H1 (cell line): ENCODE data around the gene ARNT2. TPM values are rescaled to one million over a fixed set of nuclear protein-coding genes. Genes with fewer than 3 reads are reported as not detected.

Experiments used
- CTCF ChIA-PET: fragments of 300-600 bp; sonication (Branson Sonifier 250); formaldehyde crosslinking; loops from one replicate; lab custom pipeline; 2021; ENCODE audit not compliant: partially characterized antibody; lab: Charles Lee
- POLR2A ChIA-PET: fragments of 300-600 bp; sonication (Branson Sonifier 250); formaldehyde crosslinking; loops from one replicate; lab custom pipeline; 2021; ENCODE audit warnings: inconsistent platforms; ENCODE audit not compliant: partially characterized antibody; lab: Charles Lee
- DNase-seq, 2 experiments: peaks; one replicate each; pipeline versions ENCODE4 v3.0.0 to v3.0.0-alpha.2; 2010 to 2022; ENCODE audit warnings: low spot score in 2 of 2, low read depth in 1 of 2, mixed read lengths in 1 of 2
- FAIRE-seq: peaks from 2 replicates; lab custom pipeline; 2011; peaks lifted over from hg19 to GRCh38; lab: Jason Lieb, UNC
- H2AFZ ChIP-seq: 2 replicates; pipeline ENCODE4 v1.8.1; 2012; ENCODE audit warnings: low read length, inconsistent platforms
- H2AK5ac ChIP-seq: 2 replicates; pipeline ENCODE4 v1.6.1; 2013; ENCODE audit warnings: low read depth, low read length
- H2BK120ac ChIP-seq: replicated peaks from 2 replicates; pipeline ENCODE3; 2013; ENCODE audit warnings: low read depth, low read length, inconsistent platforms
- H2BK12ac ChIP-seq: 2 replicates; pipeline ENCODE4 v1.6.1; 2013; ENCODE audit warnings: low read depth, low read length
- H2BK15ac ChIP-seq: 2 replicates; pipeline ENCODE4 v1.6.1; 2013; ENCODE audit warnings: low read length
- H2BK20ac ChIP-seq: 2 replicates; pipeline ENCODE4 v1.6.1; 2013; ENCODE audit warnings: low read length
- H2BK5ac ChIP-seq: 2 replicates; pipeline ENCODE4 v1.6.1; 2013; ENCODE audit warnings: low read depth, low read length
- H3K14ac ChIP-seq: 2 replicates; pipeline ENCODE4 v1.6.1; 2013; ENCODE audit warnings: inconsistent platforms; ENCODE audit not compliant: insufficient read length
- H3K18ac ChIP-seq: 2 replicates; pipeline ENCODE4 v1.6.1; 2013; ENCODE audit warnings: low read length; ENCODE audit errors: extremely low read depth
- H3K23ac ChIP-seq: 2 replicates; pipeline ENCODE4 v1.6.1; 2013; ENCODE audit warnings: inconsistent platforms; ENCODE audit not compliant: insufficient read length
- H3K23me2 ChIP-seq: 2 replicates; pipeline ENCODE4 v1.6.1; 2013; ENCODE audit warnings: low read depth, low read length
- H3K27ac ChIP-seq: 2 replicates; pipeline ENCODE4 v1.6.1; 2011; ENCODE audit warnings: low read depth, low read length, inconsistent platforms
- H3K27me3 ChIP-seq, 4 experiments: replicated peaks in 1 of 4; 1 replicate in 1 of 4; 2 replicates in 3 of 4; pipeline versions ENCODE4 v1.6.1 to v1.8.1; 2011 to 2013; ENCODE audit warnings: low read length in 3 of 4, mild to moderate bottlenecking in 3 of 4, inconsistent platforms in 2 of 4, mixed read lengths in 2 of 4, moderate library complexity in 1 of 4; ENCODE audit not compliant: control insufficient read depth in 3 of 4, insufficient read depth in 3 of 4; ENCODE audit errors: extremely low read depth in 1 of 4
- H3K36me3 ChIP-seq, 4 experiments: 2 replicates each; pipeline versions ENCODE4 v1.6.1 to v1.8.1; 2011 to 2013; ENCODE audit warnings: mild to moderate bottlenecking in 4 of 4, low read length in 3 of 4, moderate library complexity in 2 of 4, control low read depth in 1 of 4, inconsistent platforms in 1 of 4; ENCODE audit not compliant: insufficient read depth in 4 of 4, control insufficient read depth in 2 of 4
- H3K4ac ChIP-seq: replicated peaks from 2 replicates; pipeline ENCODE3; 2013; ENCODE audit warnings: low read length, low read depth, mixed read lengths, inconsistent platforms; ENCODE audit not compliant: insufficient read length
- H3K4me1 ChIP-seq, 4 experiments: replicated peaks in 1 of 4; 1 replicate in 1 of 4; 2 replicates in 3 of 4; pipeline versions ENCODE4 v1.6.1 to v1.8.1; 2011 to 2013; ENCODE audit warnings: low read length in 3 of 4, inconsistent platforms in 2 of 4, mixed read lengths in 1 of 4; ENCODE audit not compliant: insufficient read depth in 4 of 4, control insufficient read depth in 3 of 4
- H3K4me2 ChIP-seq, 2 experiments: 2 replicates each; pipeline versions ENCODE4 v1.6.1 to v1.8.1; 2011 to 2013; ENCODE audit warnings: low read depth in 2 of 2, low read length in 2 of 2, control low read depth in 1 of 2, inconsistent platforms in 1 of 2, mild to moderate bottlenecking in 1 of 2; ENCODE audit not compliant: insufficient read depth in 1 of 2
- H3K4me3 ChIP-seq, 4 experiments: fragments of 200-600, 300-600 bp in 1 of 4; sonication (generic), shearing (Covaris generic), sonication (Bioruptor Twin) in 1 of 4; 2 replicates each; pipeline versions ENCODE4 v1.5.1 to v1.8.1; 2011 to 2016; ENCODE audit warnings: low read length in 4 of 4, low read depth in 3 of 4, control low read depth in 2 of 4, inconsistent platforms in 2 of 4, mild to moderate bottlenecking in 2 of 4, mixed read lengths in 1 of 4, moderate library complexity in 1 of 4; ENCODE audit not compliant: insufficient read depth in 2 of 4; ENCODE audit errors: extremely low read depth in 1 of 4
- H3K56ac ChIP-seq: replicated peaks from 2 replicates; pipeline ENCODE3; 2013; ENCODE audit warnings: low read depth, mild to moderate bottlenecking, mixed read lengths, low read length, inconsistent platforms; ENCODE audit not compliant: insufficient read length
- H3K79me1 ChIP-seq: 2 replicates; pipeline ENCODE4 v1.6.1; 2013; ENCODE audit warnings: low read depth, low read length, control low read depth
- H3K79me2 ChIP-seq, 2 experiments: 2 replicates each; pipeline versions ENCODE4 v1.6.1 to v1.8.1; 2012 to 2013; ENCODE audit warnings: low read length in 2 of 2, mild to moderate bottlenecking in 2 of 2, inconsistent platforms in 1 of 2; ENCODE audit not compliant: insufficient read depth in 2 of 2, control insufficient read depth in 1 of 2
- H3K9ac ChIP-seq, 4 experiments: replicated peaks in 1 of 4; 1 replicate in 1 of 4; 2 replicates in 3 of 4; pipeline versions ENCODE4 v1.6.1 to v1.8.1; 2011 to 2013; ENCODE audit warnings: low read depth in 3 of 4, low read length in 3 of 4, control low read depth in 2 of 4, mild to moderate bottlenecking in 2 of 4, moderate library complexity in 2 of 4, inconsistent platforms in 1 of 4; ENCODE audit errors: extremely low read depth in 1 of 4
- H3K9me3 ChIP-seq, 2 experiments: 2 replicates each; pipeline versions ENCODE4 v1.6.1 to v1.8.1; 2012 to 2013; ENCODE audit warnings: mild to moderate bottlenecking in 2 of 2, moderate library complexity in 2 of 2, control low read depth in 1 of 2, inconsistent platforms in 1 of 2, low read depth in 1 of 2, low read length in 1 of 2, mixed read lengths in 1 of 2; ENCODE audit not compliant: insufficient read depth in 2 of 2
- H4K20me1 ChIP-seq, 2 experiments: replicated peaks in 1 of 2; 2 replicates each; pipeline versions ENCODE3 to v1.8.1; 2011 to 2013; ENCODE audit warnings: inconsistent platforms in 2 of 2, low read length in 2 of 2, mild to moderate bottlenecking in 1 of 2; ENCODE audit not compliant: insufficient read depth in 2 of 2, control insufficient read depth in 1 of 2
- H4K5ac ChIP-seq: 2 replicates; pipeline ENCODE4 v1.6.1; 2013; ENCODE audit warnings: low read length, low read depth, mixed read lengths, inconsistent platforms; ENCODE audit not compliant: insufficient read length
- H4K8ac ChIP-seq: 2 replicates; pipeline ENCODE4 v1.8.0; 2013; ENCODE audit warnings: mild to moderate bottlenecking, moderate library complexity, low read length, inconsistent platforms; ENCODE audit not compliant: insufficient read depth; ENCODE audit errors: extremely low read depth
- H4K91ac ChIP-seq: replicated peaks from 2 replicates; pipeline ENCODE3; 2013; ENCODE audit warnings: low read length, mixed read lengths, inconsistent platforms; ENCODE audit not compliant: insufficient read length
- BCL11A ChIP-seq, 2 experiments: IDR thresholded peaks; one replicate each; pipeline ENCODE4 v1.6.1; 2011; ENCODE audit warnings: low read depth in 2 of 2, low read length in 2 of 2, mild to moderate bottlenecking in 2 of 2
- EP300 ChIP-seq, 2 experiments: IDR thresholded peaks; 1 replicate in 1 of 2; 2 replicates in 1 of 2; pipeline ENCODE4 v1.6.1; 2011 to 2012; ENCODE audit warnings: low read depth in 2 of 2, low read length in 2 of 2, mild to moderate bottlenecking in 2 of 2, borderline replicate concordance in 1 of 2, inconsistent platforms in 1 of 2, moderate library complexity in 1 of 2
- GTF2F1 ChIP-seq: IDR thresholded peaks from 2 replicates; pipeline ENCODE4 v1.6.1; 2012; ENCODE audit warnings: low read depth, low read length, improper control_type of control experiment, borderline replicate concordance
- RAD21 ChIP-seq, 2 experiments: IDR thresholded peaks in 1 of 2; conservative IDR thresholded peaks in 1 of 2; 2 replicates each; pipeline ENCODE4 v1.6.1; 2011; ENCODE audit warnings: low read depth in 2 of 2, low read length in 2 of 2, improper control_type of control experiment in 1 of 2, inconsistent platforms in 1 of 2, mild to moderate bottlenecking in 1 of 2, moderate library complexity in 1 of 2
- SAP30 ChIP-seq: fragments of 300-600 bp; sonication (generic); IDR thresholded peaks from 2 replicates; pipeline ENCODE4 v1.7.1; 2012; ENCODE audit warnings: low read length, moderate library complexity, mild to moderate bottlenecking, inconsistent platforms; ENCODE audit not compliant: insufficient read depth, insufficient replicate concordance
- SP4 ChIP-seq: IDR thresholded peaks from 2 replicates; pipeline ENCODE4 v1.6.1; 2012; ENCODE audit warnings: low read length, inconsistent platforms
- ZNF274 ChIP-seq: IDR thresholded peaks from 2 replicates; pipeline ENCODE4 v1.7.0; 2012; ENCODE audit warnings: low read length, borderline replicate concordance; ENCODE audit errors: extremely low read depth
- WGBS, 2 experiments: shearing (Covaris generic) in 1 of 2; methylation state at CpG; one replicate each; pipeline versions ENCODE4 v1.1.6 to v1.1.7; 2013 to 2015; ENCODE audit warnings: low lambda C conversion rate in 2 of 2, mixed read lengths in 2 of 2, inconsistent platforms in 1 of 2, low coverage in 1 of 2, missing lambda C conversion rate in 1 of 2; ENCODE audit not compliant: insufficient replicate concordance in 2 of 2, insufficient coverage in 1 of 2, insufficient read length in 1 of 2; ENCODE audit errors: extremely low coverage in 1 of 2, missing lambda C conversion rate in 1 of 2; 5-methylcytosine and 5-hydroxymethylcytosine counted together
- polyA plus RNA-seq, 7 experiments: library from polyadenylated mRNA; depleted of rRNA in 3 of 7; stranded (reverse) in 5 of 7; unstranded in 2 of 7; fragments of >200 nt in 5 of 7; fragments of 200-250 nt in 2 of 7; gene quantifications; 1 replicate in 5 of 7; 2 replicates in 1 of 7; 4 replicates in 1 of 7; pipeline versions ENCODE4 v1.2.1 to v1.2.3, GENCODE V29; 2011 to 2013; ENCODE audit warnings: missing spikeins in 2 of 7, mixed read lengths in 2 of 7
- total RNA-seq: library from RNA; stranded (reverse); fragmentation: NEBNext Ultra II Directional; extraction: Animal tissue kit (Norgen Biotek cat#: 25700); gene quantifications from 2 replicates; pipeline ENCODE4 v1.2.1, GENCODE V29; 2021
- TF ChIP-seq, protein P1 (sequence below): IDR thresholded peaks from 2 replicates; pipeline ENCODE4 v1.6.1; 2011; ENCODE audit warnings: low read length, improper control_type of control experiment
- TF ChIP-seq, protein P2 (sequence below): IDR thresholded peaks from 2 replicates; pipeline ENCODE4 v1.6.1; 2011; ENCODE audit warnings: low read depth, mild to moderate bottlenecking, low read length; ENCODE audit not compliant: insufficient read depth
- TF ChIP-seq, protein P3 (sequence below): IDR thresholded peaks from 2 replicates; pipeline ENCODE4 v1.6.1; 2012; ENCODE audit warnings: inconsistent platforms

Gene ARNT2
- total and polyA plus RNA-seq, 2 of the 8 experiments (the other 6 are each of a cell fraction or from before 2014, with no cell fraction given), result 9.5 to 14.6 TPM

DNA sequence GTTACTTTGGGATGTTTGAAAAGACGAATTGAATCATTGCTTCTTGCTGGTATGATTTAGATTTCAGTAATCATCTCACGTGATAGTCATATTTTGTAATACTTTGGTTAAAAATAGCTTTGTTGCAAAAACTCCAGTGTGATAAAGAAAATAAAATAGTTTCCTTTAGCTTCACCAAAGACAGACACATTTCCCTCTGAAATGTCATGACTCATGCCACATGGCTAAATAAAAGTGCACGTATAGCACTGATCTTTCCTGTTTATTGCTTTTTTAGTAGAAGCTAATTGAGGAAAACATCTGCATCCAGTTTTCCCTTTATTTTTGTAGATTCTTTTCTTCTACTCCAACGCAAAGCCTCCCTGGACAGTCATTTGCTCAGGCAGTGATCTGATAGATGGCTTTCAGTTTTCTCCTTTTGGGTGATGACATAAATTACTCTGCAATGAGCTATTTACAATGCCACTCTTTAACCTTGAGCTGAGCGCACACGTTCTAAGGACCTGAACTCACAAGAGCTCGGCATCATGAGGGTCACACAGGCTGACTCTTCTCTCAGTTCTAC is 84.9 kb downstream of the ARNT2 start:
- 93% methylated on average over 7 of the region's 7 CpGs; no CpG with 5 or more reads in 1 of the 2 experiments for WGBS, 2 experiments
- CTCF ChIA-PET, result interaction anchor here (0.6 to 1.6 kb wide), 5 partner anchors 11 to 77 kb away, joined by 3 to 6 read pairs (median 5); no protein-coding TSS in a partner anchor
- TF ChIP-seq, protein P1, sequence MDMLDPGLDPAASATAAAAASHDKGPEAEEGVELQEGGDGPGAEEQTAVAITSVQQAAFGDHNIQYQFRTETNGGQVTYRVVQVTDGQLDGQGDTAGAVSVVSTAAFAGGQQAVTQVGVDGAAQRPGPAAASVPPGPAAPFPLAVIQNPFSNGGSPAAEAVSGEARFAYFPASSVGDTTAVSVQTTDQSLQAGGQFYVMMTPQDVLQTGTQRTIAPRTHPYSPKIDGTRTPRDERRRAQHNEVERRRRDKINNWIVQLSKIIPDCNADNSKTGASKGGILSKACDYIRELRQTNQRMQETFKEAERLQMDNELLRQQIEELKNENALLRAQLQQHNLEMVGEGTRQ, result no peak
- TF ChIP-seq GTF2F1 (no peak), RAD21 (IDR thresholded peaks at IDR 0.05 in 1 of 2, conservative IDR thresholded peaks at IDR 0.05 in 1 of 2; ENCODE audit: low read depth in 2 of 2, low read length in 2 of 2) (no peak), SAP30 (no peak), BCL11A (IDR thresholded peaks at IDR 0.05; ENCODE audit: low read depth in 2 of 2, low read length in 2 of 2) (no peak), SP4 (no peak), ZNF274 (no peak), EP300 (IDR thresholded peaks at IDR 0.05; ENCODE audit: borderline replicate concordance in 1 of 2, low read depth in 2 of 2, low read length in 2 of 2) (no peak)
- TF ChIP-seq, protein P2, sequence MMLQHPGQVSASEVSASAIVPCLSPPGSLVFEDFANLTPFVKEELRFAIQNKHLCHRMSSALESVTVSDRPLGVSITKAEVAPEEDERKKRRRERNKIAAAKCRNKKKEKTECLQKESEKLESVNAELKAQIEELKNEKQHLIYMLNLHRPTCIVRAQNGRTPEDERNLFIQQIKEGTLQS, result no peak
- TF ChIP-seq, protein P3, sequence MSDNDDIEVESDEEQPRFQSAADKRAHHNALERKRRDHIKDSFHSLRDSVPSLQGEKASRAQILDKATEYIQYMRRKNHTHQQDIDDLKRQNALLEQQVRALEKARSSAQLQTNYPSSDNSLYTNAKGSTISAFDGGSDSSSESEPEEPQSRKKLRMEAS, result no peak

More for the DNA sequence above, 84.9 kb downstream of the ARNT2 start:
- Histone ChIP-seq H3K9me3 (no peaks in the 10 kb centered on the region), H3K18ac (no peak overlapping the region), H3K27ac (no peak overlapping the region), H3K4me1 (no peaks in the 10 kb centered on the region), H3K4ac (no peak overlapping the region), H2AFZ (no peak overlapping the region), H2BK15ac (no peak overlapping the region), H2BK5ac (no peak overlapping the region), H4K91ac (no peak overlapping the region), H3K23ac (no peak overlapping the region), H3K14ac (no peak overlapping the region), H2AK5ac (no peak overlapping the region), H3K79me2 (no peaks in the 10 kb centered on the region), H3K9ac (no peak overlapping the region), H4K20me1 (no peaks in the 10 kb centered on the region), H3K23me2 (no peaks in the 10 kb centered on the region), H4K5ac (no peak overlapping the region), H3K27me3 (no peaks in the 10 kb centered on the region), H3K4me2 (no peak overlapping the region), H2BK12ac (no peak overlapping the region), H4K8ac (no peak overlapping the region), H3K36me3 (no peaks in the 10 kb centered on the region; a peak in 1 of 8 replicates), H3K56ac (no peak overlapping the region), H3K4me3 (no peak overlapping the region), H3K79me1 (no peaks in the 10 kb centered on the region), H2BK120ac (no peak overlapping the region), H2BK20ac (no peak overlapping the region)
- no peak for DNase-seq
- POLR2A ChIA-PET, result no interaction called here
- FAIRE-seq, result no peak
